K562 (cell line): ENCODE results near the gene ARMC12. TPM values are rescaled to one million over a fixed set of nuclear protein-coding genes. Genes with fewer than 3 reads are reported as not detected.

Source experiments
- ATAC-seq: fragments of 200-7000 bp; cut with Tn5 transposase; 3 replicates; pipeline ENCODE4 v1.9.1; 2020; ENCODE audit warnings: moderate library complexity
- BruUV-seq: library from RNA; stranded (reverse); fragments of 400-500 nt; replicated peaks from 2 replicates; lab custom pipeline; 2021; lab: Mats Ljungman, UMichigan
- CTCF ChIA-PET: fragments of 300-600 bp; formaldehyde crosslinking; extraction: SDS; loops from one replicate; lab custom pipeline; 2021; ENCODE audit warnings: low intra/inter-chr PET ratio; lab: Yijun Ruan, JAX
- POLR2A ChIA-PET: fragments of 300-600, 350-650 bp; sonication (Branson Sonifier 250); formaldehyde crosslinking; extraction: SDS; loops from one replicate; lab custom pipeline; 2021; ENCODE audit warnings: antibody characterized with exemption, inconsistent platforms; lab: Yijun Ruan, JAX
- DNase-seq, 4 experiments: peaks; one replicate each; pipeline versions ENCODE4 v3.0.0 to v3.0.0-alpha.2; 2011 to 2018; ENCODE audit warnings: low spot score in 3 of 4, mixed read lengths in 3 of 4; ENCODE audit errors: extremely low read depth in 1 of 4
- FAIRE-seq: peaks from 2 replicates; lab custom pipeline; 2011; peaks lifted over from hg19 to GRCh38; lab: Jason Lieb, UNC
- H2AFZ ChIP-seq: 2 replicates; pipeline ENCODE4 v1.6.0; 2011; ENCODE audit warnings: low read depth, low read length, control low read depth, inconsistent platforms
- H3K27ac ChIP-seq: fragments of 200-600 bp; 3 replicates; pipeline ENCODE4 v1.8.0; 2011; ENCODE audit warnings: low read depth, mild to moderate bottlenecking, control low read depth, inconsistent platforms, low read length, moderate library complexity, mixed read lengths; ENCODE audit errors: extremely low read depth
- H3K27me3 ChIP-seq, 2 experiments: fragments of 300-600 bp in 1 of 2; 2 replicates in 1 of 2; 3 replicates in 1 of 2; pipeline versions ENCODE4 v1.6.0 to v1.8.0; 2011; ENCODE audit warnings: inconsistent platforms in 2 of 2, low read length in 2 of 2, mild to moderate bottlenecking in 1 of 2, mixed read lengths in 1 of 2, moderate library complexity in 1 of 2; ENCODE audit not compliant: control insufficient read depth in 2 of 2, insufficient read depth in 2 of 2
- H3K36me3 ChIP-seq: fragments of 300-600 bp; 3 replicates; pipeline ENCODE4 v1.8.0; 2011; ENCODE audit warnings: mild to moderate bottlenecking, low read length, inconsistent platforms; ENCODE audit not compliant: control insufficient read depth, insufficient read depth
- H3K4me1 ChIP-seq, 2 experiments: fragments of 200-600 bp in 1 of 2; replicated peaks in 1 of 2; 2 replicates in 1 of 2; 3 replicates in 1 of 2; pipeline versions ENCODE4 v1.5.1 to v1.8.0; 2011; ENCODE audit warnings: inconsistent platforms in 2 of 2, low read length in 2 of 2, mild to moderate bottlenecking in 1 of 2, mixed read lengths in 1 of 2, moderate library complexity in 1 of 2; ENCODE audit not compliant: control insufficient read depth in 2 of 2, insufficient read depth in 2 of 2
- H3K4me2 ChIP-seq: 2 replicates; pipeline ENCODE4 v1.6.1; 2011; ENCODE audit warnings: low read length, control low read depth, inconsistent platforms, mixed read lengths; ENCODE audit not compliant: insufficient read depth
- H3K4me3 ChIP-seq: fragments of 200-600 bp; sonication (generic), shearing (Covaris generic); 2 replicates; pipeline ENCODE4 v1.5.1; 2016; ENCODE audit warnings: control low read depth, inconsistent platforms
- H3K79me2 ChIP-seq: fragments of 200-600 bp; 3 replicates; pipeline ENCODE4 v1.8.0; 2011; ENCODE audit warnings: low read length, inconsistent platforms; ENCODE audit not compliant: control insufficient read depth, insufficient read depth
- H3K9ac ChIP-seq, 2 experiments: 2 replicates each; pipeline versions ENCODE4 v1.6.0 to v1.6.1; 2011; ENCODE audit warnings: low read depth in 2 of 2, low read length in 2 of 2, control low read depth in 1 of 2, inconsistent platforms in 1 of 2, mild to moderate bottlenecking in 1 of 2, mixed read lengths in 1 of 2; ENCODE audit not compliant: insufficient read depth in 1 of 2
- H3K9me1 ChIP-seq: one replicate; pipeline ENCODE4 v1.6.0; 2011; ENCODE audit warnings: inconsistent platforms, mild to moderate bottlenecking, low read length, moderate library complexity; ENCODE audit not compliant: control insufficient read depth, insufficient read depth
- H3K9me3 ChIP-seq: replicated peaks from 2 replicates; pipeline ENCODE4 v1.5.1; 2011; ENCODE audit warnings: low read depth, low read length, inconsistent platforms; ENCODE audit not compliant: control insufficient read depth, insufficient read depth
- H4K20me1 ChIP-seq: replicated peaks from 2 replicates; pipeline ENCODE4 v1.6.1; 2011; ENCODE audit warnings: low read length, inconsistent platforms, mixed read lengths; ENCODE audit not compliant: control insufficient read depth, insufficient read depth
- ARID2 ChIP-seq: fragments of 450-650 bp; IDR thresholded peaks from 2 replicates; pipeline ENCODE4 v1.6.1; 2017; ENCODE audit warnings: antibody characterized with exemption, mild to moderate bottlenecking
- MAFF ChIP-seq: IDR thresholded peaks from 2 replicates; pipeline ENCODE4 v1.6.1; 2012; ENCODE audit warnings: low read length, improper control_type of control experiment
- NFE2 ChIP-seq: IDR thresholded peaks from 2 replicates; pipeline ENCODE4 v1.6.1; 2014; ENCODE audit warnings: antibody characterized with exemption, low read depth
- PML ChIP-seq: IDR thresholded peaks from 2 replicates; pipeline ENCODE4 v1.6.1; 2012; ENCODE audit warnings: low read length, inconsistent platforms
- TEAD4 ChIP-seq, 2 experiments: sonication (generic) in 1 of 2; formaldehyde crosslinking in 1 of 2; IDR thresholded peaks; 2 replicates each; pipeline versions ENCODE4 v1.6.1 to v1.8.0; 2012 to 2022; ENCODE audit warnings: borderline replicate concordance in 1 of 2, inconsistent platforms in 1 of 2, low read length in 1 of 2, mild to moderate bottlenecking in 1 of 2, missing genetic modification reagents in 1 of 2
- ZNF263 ChIP-seq: sonication (generic); formaldehyde crosslinking; IDR thresholded peaks from 2 replicates; pipeline ENCODE4 v1.8.0; 2022; ENCODE audit warnings: mild to moderate bottlenecking, missing genetic modification reagents, borderline replicate concordance
- WGBS: fragments of 100-300 bp; shearing (Covaris generic); methylation state at CpG from one replicate; pipeline ENCODE4 v1.1.6; 2016; ENCODE audit warnings: low coverage, mixed read lengths; ENCODE audit not compliant: insufficient coverage; ENCODE audit errors: missing lambda C conversion rate; 5-methylcytosine and 5-hydroxymethylcytosine counted together
- in situ Hi-C: fragments of 300-500 bp; cut with MboI; formaldehyde crosslinking; loops from 4 replicates; pipeline ENCODE4 v1.15.0; 2018; ENCODE audit warnings: inconsistent platforms, mixed read lengths
- intact Hi-C: fragments of 100-400 bp; cut with micrococcal nuclease; formaldehyde crosslinking; loops from 2 replicates; pipeline ENCODE4 v1.14.2; 2022
- polyA plus RNA-seq, 8 experiments: library from polyadenylated mRNA; depleted of rRNA in 4 of 8; stranded (reverse) in 5 of 8; unstranded in 3 of 8; fragments of >200 nt; fragmentation: Nextera tagmentation in 2 of 8; fragmentation: Illumina TruSeq in 1 of 8; extraction: Ambion mirVana in 2 of 8; extraction: Trizol in 1 of 8; gene quantifications; 2 replicates each; pipeline versions ENCODE4 v1.2.1 to v1.2.3, GENCODE V29; 2011 to 2014; ENCODE audit warnings: inconsistent platforms in 1 of 8, missing spikeins in 1 of 8
- total RNA-seq, 7 experiments: library from RNA; depleted of rRNA in 6 of 7; stranded (reverse); fragments of >200 nt in 6 of 7; fragmentation: Illumina TruSeq in 2 of 7; extraction: Trizol in 2 of 7; gene quantifications; 2 replicates each; pipeline versions ENCODE4 v1.2.1 to v1.2.3, GENCODE V29; 2011 to 2021; ENCODE audit warnings: low replicate concordance in 1 of 7
- TF ChIP-seq, protein P1 (sequence below): IDR thresholded peaks from 3 replicates; pipeline ENCODE4 v1.6.1; 2011; ENCODE audit warnings: borderline replicate concordance, mild to moderate bottlenecking, moderate library complexity; ENCODE audit not compliant: insufficient read length; ENCODE audit errors: extremely low read depth

The ARMC12 gene
- total and polyA plus RNA-seq, 9 of the 15 experiments (the other 6 are each of a cell fraction or from before 2014, with no cell fraction given), result 0.09 to 0.58 (median 0.31) TPM; not detected in 3

- DNase-seq (peak in 3 of 4 experiments; percentile 18 to 27 (median 21)), ATAC-seq (peak; percentile 41), FAIRE-seq (no peak)
- Histone ChIP-seq H3K4me1 (peaks cover 0 to 6% of the 10 kb centered on the region in 2 experiments; a peak in 3 of 5 replicates), H3K27me3 (peaks cover 52 to 55% of the 10 kb centered on the region in 2 experiments), H3K4me3 (no peak overlapping the region), H4K20me1 (no peaks in the 10 kb centered on the region; the same call in 1 of the 2 replicates), H2AFZ (no peak overlapping the region), H3K36me3 (no peaks in the 10 kb centered on the region), H3K79me2 (no peaks in the 10 kb centered on the region), H3K27ac (no peak overlapping the region), H3K4me2 (no peak overlapping the region), H3K9me1 (no peaks in the 10 kb centered on the region), H3K9ac (no peak overlapping the region), H3K9me3 (no peaks in the 10 kb centered on the region)
- CTCF ChIA-PET, result no interaction called here
- WGBS, result 4% methylated on average over 13 of the region's 13 CpGs
- BruUV-seq, result no TSS peak
- in situ Hi-C loops, result no loop called here
- TF ChIP-seq TEAD4 (IDR thresholded peaks at IDR 0.05; ENCODE audit: low read length) (no peak), TEAD4 (CRISPR knock-in tag; IDR thresholded peaks at IDR 0.05; ENCODE audit: borderline replicate concordance) (peak; percentile 12; the same call in 1 of the 2 replicates), NFE2 (no peak), PML (no peak), ZNF263 (peak; percentile 77; the same call in 1 of the 2 replicates), ARID2 (no peak), MAFF (no peak)
- TF ChIP-seq, protein P1, sequence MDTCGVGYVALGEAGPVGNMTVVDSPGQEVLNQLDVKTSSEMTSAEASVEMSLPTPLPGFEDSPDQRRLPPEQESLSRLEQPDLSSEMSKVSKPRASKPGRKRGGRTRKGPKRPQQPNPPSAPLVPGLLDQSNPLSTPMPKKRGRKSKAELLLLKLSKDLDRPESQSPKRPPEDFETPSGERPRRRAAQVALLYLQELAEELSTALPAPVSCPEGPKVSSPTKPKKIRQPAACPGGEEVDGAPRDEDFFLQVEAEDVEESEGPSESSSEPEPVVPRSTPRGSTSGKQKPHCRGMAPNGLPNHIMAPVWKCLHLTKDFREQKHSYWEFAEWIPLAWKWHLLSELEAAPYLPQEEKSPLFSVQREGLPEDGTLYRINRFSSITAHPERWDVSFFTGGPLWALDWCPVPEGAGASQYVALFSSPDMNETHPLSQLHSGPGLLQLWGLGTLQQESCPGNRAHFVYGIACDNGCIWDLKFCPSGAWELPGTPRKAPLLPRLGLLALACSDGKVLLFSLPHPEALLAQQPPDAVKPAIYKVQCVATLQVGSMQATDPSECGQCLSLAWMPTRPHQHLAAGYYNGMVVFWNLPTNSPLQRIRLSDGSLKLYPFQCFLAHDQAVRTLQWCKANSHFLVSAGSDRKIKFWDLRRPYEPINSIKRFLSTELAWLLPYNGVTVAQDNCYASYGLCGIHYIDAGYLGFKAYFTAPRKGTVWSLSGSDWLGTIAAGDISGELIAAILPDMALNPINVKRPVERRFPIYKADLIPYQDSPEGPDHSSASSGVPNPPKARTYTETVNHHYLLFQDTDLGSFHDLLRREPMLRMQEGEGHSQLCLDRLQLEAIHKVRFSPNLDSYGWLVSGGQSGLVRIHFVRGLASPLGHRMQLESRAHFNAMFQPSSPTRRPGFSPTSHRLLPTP, result no peak
- POLR2A ChIA-PET, result interaction anchor here (0.8 to 3.6 kb wide), 5 partner anchors 10 to 62 kb away, joined by 3 to 48 read pairs (median 5); partner anchors contain the start of genes CLPS and LHFPL5
- intact Hi-C loops, result loop anchor here (1.0 kb wide), 1 partner anchor 11 kb away; no protein-coding TSS in a partner anchor
These were observed 50.7 kb downstream of the ARMC12 start for GRCh38 chr6:35787266-35788218.
